NCI-H748 (cell line): ENCODE measurements around the gene SPOUT1.

Experiments
- DNase-seq: peaks from one replicate; lab custom pipeline; 2025; ENCODE audit not compliant: unreplicated experiment; lab: John Stamatoyannopoulos, UW

SPOUT1 gene

DNA sequence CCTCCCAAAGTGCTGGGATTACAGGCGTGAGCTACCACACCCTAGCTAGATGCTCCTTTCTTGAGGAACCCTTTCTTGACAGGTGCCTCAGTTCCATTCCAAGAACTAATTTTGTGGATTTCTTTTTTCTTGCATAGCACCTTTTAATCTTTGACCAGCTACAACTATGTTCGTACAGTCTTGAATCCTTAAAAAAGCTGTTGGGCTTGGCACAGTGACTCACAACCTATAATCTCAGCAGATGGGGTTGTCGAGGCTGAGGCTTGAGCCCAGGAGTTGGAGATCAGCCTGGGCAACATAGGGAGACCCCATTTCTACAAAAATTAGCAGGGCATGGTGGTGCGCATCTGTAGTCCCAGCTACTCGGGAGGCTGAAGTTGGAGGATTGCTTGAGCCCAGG is 56.5 kb downstream of the SPOUT1 start:
- no peak for DNase-seq

DNA sequence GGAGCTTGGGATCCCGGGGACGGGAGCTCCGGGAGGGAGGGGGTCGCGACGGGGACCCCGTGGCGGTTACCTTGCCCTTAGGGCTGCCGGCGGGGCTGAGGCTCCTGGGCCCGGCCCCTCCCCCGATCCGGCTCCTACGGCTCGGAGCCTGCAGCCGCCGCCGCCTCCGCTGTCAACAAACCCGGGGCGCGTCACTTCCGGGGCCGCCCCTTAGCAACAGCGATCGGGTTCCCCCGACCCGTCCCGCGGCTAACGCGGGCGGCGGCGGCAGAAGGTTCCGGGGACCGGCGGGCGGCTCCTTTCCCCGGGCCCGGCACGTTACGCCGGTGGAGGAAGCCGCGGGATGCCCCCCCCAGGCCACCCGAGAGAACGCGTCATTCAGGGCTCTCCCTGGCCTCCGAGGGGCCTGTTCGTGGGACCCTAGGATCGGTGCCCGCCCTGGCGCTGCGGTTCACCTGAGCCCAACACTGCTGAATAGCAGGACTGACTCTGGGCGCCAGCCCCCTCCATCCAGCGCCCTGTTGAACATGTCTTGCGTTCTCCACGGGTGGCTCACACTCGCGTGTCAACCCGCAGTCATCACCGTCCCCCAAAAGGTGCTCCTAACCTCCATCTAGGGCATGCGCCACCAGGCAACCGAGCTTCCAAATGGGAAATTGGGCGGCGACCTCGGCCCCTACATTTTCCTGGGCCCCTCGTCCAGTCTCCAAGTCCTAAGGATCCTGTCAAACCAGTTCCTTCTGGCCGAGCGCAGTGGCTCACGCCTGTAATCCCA is 57.7 kb downstream of the SPOUT1 start, which contains the start of gene ZER1:
Gene ZER1 (minus strand): TSS at position 183 of the 775 bp plus-strand sequence. CDS start 16,362 bp downstream, outside the sequence.
- peak; percentile 95 for DNase-seq

DNA sequence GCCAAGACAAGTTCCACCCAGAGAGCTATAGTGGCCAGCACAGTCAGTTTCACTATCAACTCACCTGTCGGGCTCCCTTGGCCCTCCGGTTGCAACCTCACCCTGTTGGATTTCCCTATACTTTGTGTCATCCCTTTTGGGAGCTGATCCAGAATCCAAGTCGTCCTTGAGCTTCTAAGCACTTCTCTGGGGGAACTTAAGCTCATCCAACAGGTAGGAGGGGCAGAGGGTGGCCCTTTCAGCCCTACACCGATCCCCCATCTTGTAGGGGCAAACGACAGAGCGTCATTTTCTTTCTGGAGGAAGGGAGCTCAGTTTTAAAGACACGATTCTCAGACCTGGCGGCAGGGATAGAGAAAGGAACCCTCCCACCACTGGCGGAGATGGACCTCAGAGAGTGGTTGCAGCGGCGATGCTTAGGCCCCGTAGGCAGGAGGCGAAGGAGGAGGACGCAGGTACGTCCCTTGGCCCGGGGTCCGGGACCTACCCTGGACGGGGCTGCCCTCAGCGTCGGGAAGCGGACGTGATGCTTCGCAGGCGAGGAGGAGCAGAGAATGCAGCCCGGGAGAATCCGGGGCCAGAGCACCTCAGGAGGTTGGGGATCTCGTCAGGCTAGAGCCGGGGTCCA is 58.4 kb downstream of the SPOUT1 start:
- peak; percentile 67 for DNase-seq

DNA sequence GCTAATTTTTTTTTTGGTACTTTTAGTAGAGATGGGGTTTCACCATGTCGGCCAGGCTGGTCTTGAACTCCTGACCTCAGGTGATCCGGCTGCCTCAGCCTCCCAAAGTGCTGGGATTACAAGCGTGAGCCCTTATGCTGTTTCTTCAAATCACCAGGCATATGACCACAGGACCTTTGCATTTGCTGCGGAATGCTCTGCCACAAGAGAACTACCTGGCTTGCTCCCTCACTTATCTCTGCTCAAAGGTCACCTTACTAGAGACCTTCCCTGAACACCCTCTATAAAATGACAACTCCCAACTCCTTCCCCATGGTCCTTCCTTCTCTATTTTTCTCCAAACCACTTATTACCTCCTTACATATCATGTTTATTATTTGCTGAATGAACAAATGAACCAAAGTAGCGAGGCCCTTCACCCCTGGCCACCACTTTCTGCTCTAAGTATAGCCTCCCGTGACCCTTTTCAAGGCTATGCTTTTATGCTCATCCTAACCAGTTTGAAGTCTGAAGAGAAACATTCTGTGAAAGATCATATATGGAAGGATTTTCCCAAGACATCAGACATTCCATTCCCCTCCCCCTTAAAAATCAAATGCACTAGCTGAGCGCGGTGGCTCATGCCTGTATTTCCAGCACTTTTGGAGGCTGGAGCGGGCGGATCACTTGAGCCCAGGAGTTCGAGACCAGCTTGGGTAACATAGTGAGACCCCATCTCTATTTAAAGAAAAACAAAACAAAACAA is 59.1 kb downstream of the SPOUT1 start:
- DNase-seq, result no peak
